HG03139 (cell line): ENCODE measurements around the gene TSC2.

Source experiments
- ATAC-seq: cut with Tn5 transposase; IDR thresholded peaks from one replicate; pipeline ENCODE4 v1.9.1; 2021; ENCODE audit not compliant: unreplicated experiment

Gene TSC2

DNA sequence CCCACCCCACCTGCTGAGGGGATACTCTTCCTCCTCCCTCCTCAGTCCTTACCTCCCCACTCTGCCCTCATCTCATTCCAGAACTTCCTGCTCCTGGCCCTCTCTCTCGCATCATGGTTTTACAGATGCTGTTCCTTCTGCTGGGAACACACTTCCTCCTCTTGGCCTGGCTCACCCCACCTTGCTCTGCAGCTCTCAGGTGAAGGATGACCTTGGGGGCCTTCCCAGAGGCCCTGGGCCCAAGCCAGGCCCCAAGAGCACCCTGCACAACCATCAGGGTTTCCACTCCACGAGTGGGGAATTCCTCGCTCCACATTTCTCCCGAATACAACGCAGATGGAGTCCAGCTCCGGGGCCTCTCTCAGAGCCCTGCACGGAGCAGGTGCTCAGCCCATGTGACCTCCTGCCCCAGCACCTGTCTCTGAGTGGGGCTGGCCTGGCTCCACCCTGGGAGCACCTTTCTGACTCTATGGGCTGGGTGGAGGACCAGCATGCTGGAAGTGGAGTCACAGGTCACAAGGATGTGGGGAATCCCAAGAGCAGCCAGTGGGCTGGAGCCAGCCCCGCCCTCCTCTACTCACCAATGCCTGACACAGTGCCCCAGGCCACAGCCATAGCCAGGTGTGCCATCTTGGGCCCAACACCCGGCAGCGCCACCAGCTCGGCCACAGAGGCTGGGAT lies 4.7 kb upstream of the TSC2 start:
- no peak for ATAC-seq

DNA sequence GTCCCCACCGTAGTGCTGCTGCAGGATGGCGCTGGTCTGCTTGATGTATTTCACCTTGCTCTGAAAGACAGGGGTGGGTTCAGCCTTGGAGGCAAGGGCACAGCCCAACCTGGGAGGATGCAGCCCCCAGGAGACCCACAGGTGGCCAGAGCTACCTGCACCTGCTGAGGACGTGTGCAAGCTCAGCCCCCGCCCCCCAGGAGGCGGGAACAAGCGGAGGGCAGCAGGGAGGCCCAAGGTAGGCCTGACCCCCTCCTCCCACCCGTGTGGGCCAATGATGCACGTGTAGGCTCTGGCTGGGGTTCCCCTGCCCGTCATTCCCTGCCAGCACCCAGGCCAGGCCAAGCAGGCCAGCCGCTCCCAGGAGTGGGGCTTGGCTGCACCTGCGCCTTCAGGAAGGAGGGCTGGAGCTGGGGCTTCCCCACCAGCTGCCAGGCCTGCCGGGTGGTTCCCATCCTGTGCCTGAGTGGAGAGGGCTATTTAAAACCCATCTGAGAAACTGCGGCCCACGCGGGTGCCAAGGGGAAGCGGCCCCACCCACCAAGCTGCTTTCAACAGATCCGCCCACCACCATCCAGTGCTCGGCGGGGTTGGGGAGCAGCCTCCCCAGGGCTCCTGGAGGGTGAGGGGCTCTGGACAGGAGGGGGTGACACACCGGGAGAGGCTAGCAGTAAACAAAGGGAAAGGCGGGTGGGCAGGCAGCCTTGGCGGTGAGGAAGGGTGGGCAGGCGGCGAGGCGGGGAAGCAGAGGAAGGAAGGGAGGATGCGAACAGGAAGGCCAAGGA lies 3.9 kb upstream of the TSC2 start:
- ATAC-seq: no peak

DNA sequence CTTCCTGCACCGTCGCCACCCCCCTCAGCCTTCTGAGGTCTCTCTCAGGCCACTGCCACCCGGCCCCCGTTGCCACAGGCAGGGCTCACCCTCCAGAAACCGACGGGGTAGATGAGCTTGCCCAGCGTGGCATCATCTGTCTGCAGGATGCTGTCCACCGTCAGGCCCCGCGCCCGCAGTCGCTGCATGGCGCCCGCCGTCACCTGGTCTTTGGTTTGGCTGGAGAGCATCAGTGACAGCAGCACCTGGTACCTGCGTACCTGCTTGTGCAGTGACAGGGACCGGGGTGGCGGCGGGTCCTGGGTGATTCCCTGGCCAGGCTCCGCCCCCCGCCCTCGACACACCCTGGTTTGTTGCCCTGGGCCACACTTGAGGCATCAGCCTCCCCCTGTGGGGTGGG lies 3.2 kb upstream of the TSC2 start:
- no peak for ATAC-seq

DNA sequence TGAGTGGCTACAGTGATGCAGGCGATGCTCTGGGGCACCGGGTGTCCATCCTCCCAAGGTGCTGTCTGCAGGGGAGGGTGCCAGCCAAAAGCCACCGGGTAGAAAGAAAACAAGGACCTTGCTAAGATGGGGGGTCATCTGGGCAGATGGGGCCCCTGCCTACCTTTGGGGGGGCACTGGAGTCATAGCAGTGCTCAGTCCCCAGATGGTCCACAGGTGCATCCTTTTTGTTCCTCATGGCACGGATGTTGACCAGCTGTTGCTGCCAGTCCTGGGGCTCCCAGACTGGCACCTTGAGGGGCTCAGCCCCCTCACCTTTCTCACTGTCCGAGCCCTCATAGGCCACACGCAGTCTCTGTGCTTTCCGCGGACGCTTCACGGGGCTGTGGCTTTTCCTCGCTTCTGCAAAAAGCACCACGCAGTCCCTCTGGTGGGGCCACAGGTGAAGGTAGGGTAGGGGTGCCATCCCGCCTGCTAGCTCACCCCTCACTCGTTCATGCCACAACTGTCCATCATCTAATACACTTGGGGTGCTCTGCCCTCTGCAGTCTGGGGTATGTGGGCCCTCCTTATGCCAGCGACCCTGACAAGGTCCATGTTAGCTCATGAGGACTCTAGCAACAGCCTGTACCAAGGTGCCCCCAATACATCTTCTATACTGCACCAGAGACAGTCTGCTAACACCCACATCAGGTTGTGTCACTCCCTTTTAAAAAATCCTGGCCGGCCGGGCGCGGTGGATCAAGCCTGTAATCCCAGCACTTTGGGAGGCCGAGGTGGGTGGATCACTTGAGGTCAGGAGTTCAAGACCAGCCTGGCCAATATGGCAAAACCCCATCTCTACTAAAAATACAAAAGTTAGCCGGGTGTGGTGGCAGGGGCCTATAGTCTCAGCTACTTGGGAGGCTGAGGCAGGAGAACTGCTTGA lies 1.6 kb upstream of the TSC2 start:
- ATAC-seq: no peak

DNA sequence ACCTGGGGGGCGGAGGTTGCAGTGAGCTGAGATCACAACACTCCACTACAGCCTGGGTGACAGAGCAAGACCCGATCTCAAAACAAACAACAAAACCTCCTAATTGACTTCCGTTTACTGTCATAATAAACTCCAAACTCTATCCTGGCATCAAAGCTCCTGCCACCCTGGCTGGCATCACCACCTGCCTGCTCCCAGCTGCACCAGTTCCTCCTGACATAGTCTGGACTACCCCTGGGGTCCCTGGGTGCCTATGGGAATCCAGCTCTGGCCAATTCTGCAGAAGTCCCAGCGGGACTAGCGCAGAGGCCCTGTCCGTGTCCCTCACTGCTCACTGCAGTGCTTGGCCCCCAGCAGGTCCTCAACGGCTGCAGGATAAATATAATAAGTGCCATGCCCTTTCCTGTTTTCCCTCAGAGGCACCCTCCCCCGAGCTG lies 874 bp upstream of the TSC2 start:
- no peak for ATAC-seq

DNA sequence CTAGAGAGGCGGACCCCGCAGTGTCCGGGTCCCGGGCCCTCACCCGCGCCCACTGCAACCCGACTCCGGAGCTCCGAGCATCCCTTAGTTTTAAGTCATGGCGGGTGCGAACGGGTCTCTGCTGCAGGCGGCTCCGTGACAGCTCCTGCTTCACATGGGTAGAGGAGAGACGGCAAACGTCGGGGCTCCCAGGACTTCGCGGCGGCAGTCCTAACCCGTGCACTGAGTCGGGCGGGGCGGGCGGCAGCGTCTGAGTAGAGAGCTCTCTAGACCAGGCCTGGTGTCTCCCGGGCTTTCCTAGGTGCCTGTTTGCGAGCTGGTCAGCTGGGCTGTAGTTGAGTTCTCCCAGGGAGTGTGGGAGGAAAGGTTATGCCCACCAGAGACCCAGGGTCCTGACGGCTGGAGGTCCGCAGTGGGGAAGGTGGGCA lies 345 bp downstream of the TSC2 start:
- no peak for ATAC-seq

DNA sequence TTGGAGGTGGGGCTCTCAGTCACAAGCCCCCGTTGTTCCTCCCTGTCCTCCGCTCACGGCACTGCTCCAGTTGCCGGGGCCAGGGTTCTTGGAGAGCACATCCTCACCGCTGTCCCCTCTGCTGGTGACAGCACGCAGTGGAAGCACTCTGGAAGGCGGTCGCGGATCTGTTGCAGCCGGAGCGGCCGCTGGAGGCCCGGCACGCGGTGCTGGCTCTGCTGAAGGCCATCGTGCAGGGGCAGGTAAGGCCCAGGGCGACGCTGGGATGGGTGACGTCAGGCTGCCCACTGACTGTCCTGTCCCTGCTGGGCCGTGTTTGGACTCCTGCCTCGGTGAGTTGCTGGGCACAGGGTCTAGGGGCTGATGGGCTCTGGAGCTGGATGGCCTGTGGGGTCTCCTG lies 5.4 kb downstream of the TSC2 start:
- ATAC-seq: no peak

DNA sequence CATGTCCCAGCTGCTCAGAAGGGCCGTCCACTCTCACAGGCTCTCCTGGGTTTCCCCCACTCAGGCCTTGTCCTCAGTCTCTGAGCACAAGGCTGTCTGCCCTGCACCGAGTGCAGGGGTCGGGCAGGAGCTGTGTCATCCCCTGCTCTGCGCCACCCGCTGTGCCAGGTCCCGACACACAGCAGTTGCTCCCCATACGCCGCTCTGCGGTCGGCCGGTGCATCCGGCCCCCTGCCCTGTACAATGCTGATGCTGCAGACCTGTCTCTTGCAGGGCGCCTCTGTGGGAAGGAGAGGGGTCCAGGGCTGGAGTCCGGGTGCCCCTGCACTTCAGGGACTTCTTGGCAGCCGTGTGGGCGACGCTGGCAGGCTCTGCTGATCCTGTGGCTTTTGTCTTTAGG lies 6.1 kb downstream of the TSC2 start:
- ATAC-seq: no peak

DNA sequence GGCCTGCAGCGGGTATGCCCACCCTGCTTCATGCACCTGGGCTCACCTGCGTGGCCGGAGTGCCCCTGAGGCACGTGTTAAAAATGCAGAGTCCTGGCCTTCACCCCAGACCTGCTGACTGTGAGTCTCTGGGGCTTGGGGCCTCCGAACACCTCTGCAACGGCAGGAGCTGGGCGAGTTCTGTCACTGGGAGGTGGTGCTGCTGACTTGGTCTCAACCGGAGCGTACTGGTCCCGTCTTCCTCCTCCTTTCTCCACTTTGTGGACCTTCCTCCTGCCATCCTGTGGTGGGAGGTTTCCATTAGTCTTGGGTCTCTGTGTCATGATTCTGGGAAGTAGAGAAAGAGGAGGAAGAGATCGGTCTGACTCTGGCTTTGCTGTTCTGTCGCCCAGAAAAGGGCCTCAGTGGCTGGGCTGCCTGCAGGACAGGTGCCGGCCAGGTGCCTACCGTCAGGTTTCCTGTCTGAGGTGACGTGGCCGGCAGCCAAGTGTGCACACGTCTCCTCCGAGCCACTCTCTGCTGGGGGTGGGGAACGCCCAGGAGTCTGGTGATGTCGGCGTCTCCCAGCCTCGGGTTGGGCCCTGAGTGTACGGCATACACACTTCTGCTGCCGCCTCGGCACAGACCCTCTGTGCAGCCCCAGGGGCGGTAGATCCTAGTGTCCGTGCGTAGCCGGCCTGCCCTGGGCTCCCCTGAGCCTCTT lies 6.9 kb downstream of the TSC2 start:
- ATAC-seq: no peak

DNA sequence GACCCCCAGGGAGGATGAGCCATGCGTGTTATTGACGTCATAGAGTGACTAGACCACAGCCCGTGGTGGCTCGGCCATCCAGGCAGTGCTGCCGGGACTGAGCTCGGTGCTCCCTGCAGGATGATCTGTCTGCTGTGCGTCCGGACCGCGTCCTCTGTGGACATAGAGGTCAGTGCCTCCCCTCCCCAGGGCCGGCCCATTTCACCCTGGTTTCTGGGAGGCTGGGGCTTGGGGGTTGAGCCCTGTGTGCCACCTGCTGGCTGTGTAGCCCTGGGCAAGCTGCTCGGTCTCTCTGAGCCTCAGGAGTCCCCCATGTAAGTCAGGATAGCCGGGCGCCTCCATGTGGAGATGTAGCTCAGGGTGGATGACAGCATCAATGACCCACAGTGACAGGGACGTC lies 8.3 kb downstream of the TSC2 start:
- no peak for ATAC-seq

DNA sequence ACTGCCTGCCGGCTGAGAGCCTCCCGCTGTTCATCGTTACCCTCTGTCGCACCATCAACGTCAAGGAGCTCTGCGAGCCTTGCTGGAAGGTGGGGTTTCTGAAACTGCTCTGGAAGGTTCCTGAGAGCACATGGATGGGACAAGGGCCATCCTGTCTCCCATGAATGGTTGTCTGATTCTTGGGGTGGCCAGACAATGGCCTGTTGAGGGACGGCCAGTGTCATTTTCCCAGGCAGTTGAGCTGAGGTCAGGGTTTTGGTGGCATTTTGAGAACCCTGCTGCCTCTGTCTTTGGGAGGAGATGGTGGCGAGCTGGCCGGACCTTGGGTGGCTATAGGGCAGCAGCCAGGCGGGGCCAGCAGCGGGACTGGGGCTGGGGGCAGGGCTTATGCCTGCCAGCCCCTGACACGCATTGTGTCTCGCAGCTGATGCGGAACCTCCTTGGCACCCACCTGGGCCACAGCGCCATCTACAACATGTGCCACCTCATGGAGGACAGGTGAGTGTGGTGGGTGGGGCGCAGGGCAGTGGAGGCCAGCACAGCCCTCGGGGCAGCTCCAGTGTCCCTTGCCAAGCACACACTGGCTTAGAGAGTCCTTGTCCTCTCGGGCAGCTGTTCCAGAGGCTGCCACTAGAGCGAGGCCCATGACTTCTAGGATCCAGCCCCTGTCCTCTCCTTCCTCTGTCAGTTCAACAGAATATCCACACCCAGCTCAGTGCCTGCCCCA lies 9.1 kb downstream of the TSC2 start:
- no peak for ATAC-seq

DNA sequence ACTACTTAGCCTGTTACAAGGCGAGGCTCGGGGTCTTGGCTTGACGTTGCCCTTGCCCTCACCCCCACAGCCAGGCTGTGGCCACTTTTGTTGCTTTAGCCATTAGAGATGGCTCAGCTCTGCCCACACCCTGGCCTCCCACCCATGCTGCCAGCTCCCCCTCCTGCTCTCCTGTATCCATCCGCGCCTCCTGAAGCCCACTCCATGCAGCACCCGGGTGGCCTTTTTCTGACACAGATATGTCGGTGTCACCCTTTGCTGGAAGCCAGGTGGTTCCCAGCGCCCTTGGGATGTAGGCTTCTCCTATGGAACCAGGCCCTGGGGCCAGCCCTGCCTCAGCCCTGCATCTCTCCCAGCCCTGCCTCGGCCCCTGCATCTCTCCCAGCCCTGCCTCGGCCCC lies 9.7 kb downstream of the TSC2 start:
- no peak for ATAC-seq

DNA sequence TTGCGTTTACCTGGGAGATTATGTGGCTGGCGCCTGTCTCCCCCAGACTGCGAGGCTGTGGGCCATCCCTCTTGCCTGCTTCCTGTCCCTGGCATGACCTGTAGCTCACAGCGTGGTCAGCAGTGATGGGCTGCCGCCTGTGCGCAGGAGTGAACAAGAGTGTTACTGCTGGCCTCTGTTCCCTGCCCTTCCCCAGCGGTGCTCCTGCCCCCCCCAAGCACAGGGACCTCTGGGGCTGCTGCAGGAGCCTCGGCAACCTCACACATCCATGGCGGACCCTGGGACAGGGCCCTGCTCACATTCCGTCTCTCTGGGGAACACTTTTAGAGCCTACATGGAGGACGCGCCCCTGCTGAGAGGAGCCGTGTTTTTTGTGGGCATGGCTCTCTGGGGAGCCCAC lies 10.6 kb downstream of the TSC2 start:
- ATAC-seq: no peak

DNA sequence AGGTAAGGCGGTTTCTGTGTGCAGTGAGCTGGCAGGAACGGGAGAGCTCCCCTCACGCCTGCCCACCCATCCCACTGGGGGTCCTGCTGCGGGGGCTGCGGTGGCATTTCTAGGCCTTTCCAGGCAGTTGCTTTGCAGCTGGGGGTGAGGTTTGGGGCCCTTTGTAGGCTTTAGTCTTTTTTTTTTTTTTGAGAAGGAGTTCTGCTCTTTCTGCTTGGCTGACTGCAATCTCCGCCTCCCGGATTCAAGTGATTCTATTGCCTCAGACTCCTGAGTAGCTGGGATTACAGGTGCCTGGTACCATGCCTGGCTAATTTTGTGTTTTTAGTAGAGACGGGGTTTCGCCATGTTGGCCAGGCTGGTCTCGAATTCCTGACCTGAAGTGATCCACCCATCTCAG lies 11.1 kb downstream of the TSC2 start:
- ATAC-seq: no peak

DNA sequence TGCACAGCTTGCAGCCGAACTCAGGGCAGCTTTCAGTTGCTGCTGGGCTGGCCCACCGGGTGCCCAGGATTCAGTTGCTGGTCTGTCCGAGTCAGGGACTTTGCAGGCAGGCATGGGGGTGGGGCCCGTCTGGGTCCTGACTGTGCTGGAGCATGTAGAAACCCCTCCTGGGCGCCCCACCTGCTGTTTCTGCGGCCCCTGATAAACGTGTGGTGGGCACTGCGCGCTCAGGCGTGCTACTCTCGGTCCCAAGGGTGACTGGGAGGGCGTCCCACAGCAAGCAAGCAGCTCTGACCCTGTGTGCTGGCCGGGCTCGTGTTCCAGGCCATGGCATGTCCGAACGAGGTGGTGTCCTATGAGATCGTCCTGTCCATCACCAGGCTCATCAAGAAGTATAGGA lies 12.6 kb downstream of the TSC2 start:
- ATAC-seq: no peak

DNA sequence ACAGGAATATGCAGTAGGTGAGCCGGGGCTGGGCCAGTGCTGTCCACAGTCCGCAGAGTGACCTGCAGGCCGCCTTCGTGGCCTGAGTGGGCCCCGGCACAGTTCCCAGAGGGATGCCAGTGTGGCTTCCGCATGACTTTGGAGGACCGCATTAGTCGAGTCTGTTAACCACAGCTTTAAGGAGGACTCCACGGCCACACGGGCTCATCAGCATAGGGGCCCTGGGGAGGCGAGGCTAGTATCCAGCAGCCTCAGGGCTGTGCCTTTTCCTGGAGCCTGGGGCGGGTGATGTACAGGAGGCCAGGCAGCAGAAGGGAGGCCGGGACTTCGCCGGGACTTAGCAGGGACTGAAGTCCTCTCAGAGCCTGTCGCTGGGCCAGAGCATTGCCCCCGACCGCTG lies 13.2 kb downstream of the TSC2 start:
- ATAC-seq: no peak

DNA sequence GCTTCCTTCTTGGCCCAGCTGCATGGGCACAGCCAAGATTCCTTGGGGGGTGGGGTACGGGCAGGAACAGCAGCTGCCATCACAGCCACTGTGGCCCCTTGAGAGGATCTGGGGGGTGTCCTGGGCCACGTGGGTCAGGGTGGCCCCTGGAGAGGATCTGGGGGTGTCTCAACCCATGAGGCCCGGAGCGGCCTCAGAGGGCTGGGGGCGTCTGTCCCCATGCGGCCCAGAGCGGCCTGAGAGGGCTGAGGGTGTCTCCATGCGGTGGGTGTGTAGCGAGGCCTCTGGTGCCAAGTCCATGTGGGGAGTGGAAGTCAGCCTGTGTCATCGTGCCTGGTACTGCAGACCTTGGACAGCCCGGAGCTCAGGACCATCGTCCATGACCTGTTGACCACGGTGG lies 13.7 kb downstream of the TSC2 start:
- no peak for ATAC-seq

DNA sequence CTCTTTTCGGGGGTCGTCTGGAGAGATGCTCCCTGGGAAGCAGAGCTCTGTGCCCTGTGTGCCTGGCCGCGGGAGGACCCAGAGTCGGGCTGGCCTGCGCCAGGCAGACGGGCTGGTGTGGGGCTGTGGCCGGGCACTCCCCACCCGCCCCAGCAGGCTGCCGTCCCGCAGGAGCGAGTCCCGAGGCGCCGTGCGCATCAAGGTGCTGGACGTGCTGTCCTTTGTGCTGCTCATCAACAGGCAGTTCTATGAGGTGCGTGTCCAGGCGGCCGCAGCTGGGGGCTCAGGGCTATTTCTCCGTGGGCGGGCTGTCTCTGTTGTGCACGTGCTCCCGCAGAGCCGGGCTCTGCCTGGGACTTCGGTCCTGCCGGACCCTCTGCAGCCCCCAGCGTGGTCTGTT lies 15.0 kb downstream of the TSC2 start:
- ATAC-seq: no peak

DNA sequence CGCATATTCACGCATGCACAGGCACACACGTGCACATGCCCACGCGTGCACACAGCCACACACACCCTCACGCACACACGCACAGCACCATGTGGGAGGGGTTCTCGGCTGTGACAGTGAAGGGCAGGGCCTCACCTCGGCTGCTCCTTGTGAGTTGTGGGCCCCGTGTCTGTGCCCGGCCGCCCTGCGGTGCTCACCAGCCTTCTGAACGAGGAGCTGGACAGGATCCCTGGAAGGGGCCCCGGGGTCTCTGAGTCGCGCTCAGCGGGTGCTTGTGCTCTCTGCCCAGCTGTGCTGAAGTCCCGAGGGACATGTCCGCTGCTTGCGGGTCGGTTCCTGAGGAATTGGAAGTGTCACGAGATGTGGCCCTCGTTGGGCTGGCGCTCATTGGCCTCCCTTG lies 16.1 kb downstream of the TSC2 start:
- no peak for ATAC-seq

DNA sequence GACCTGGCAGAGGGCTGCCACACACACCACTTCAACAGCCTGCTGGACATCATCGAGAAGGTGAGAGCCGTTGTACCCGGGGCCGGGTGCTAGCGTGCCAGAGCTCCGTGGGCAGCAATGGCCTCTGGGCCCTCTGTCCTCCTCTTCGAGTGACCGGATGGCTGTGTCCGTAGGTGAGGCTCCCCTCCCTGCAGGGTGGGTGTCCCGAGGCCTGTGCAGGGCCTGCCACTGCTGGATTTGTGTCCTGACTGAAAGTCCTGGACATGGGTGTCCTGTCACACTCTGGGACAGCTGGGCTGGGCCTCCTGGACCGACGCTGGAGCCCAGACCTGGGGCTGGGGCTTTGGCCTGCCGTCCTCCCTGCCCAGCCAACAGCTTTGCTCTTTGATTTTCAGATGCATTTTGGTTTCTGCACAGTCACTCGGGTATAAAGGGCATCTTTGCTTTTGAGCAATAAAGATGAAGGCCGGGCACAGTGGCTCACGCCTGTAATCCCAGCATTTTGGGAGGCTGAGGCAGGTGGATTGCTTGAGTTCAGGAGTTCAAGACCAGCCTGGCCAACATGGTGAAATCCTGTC lies 16.7 kb downstream of the TSC2 start:
- ATAC-seq: no peak
